GM21576 (cell line): ENCODE measurements around the gene IP6K3.

ENCODE experiments used
- ATAC-seq: cut with Tn5 transposase; IDR thresholded peaks from one replicate; pipeline ENCODE4 v1.9.1; 2021; ENCODE audit warnings: mild to moderate bottlenecking, moderate library complexity; ENCODE audit not compliant: unreplicated experiment

The IP6K3 gene

GRCh38 chr6:33777398-33778388, 31.0 kb upstream of the IP6K3 start:
- no peak for ATAC-seq

- ATAC-seq = no peak
Measured at GRCh38 chr6:33776764-33777163, 30.1 kb upstream of the IP6K3 start.

GRCh38 chr6:33776186-33776585, 29.5 kb upstream of the IP6K3 start:
- no peak for ATAC-seq

- ATAC-seq = no peak
Measured at GRCh38 chr6:33774774-33775173, 28.1 kb upstream of the IP6K3 start.

- no peak for ATAC-seq
Measured at GRCh38 chr6:33772902-33773472, 26.3 kb upstream of the IP6K3 start.

- no peak for ATAC-seq
Measured at GRCh38 chr6:33772082-33772830, 25.6 kb upstream of the IP6K3 start.

- ATAC-seq = no peak
Measured at GRCh38 chr6:33771146-33772081, 24.7 kb upstream of the IP6K3 start.

- no peak for ATAC-seq
Measured at GRCh38 chr6:33770833-33771145, 24.1 kb upstream of the IP6K3 start.

GRCh38 chr6:33770124-33770832, 23.6 kb upstream of the IP6K3 start:
- ATAC-seq = no peak

- ATAC-seq = no peak
Measured at GRCh38 chr6:33769248-33769821, 22.6 kb upstream of the IP6K3 start.

GRCh38 chr6:33768644-33769120, 22.0 kb upstream of the IP6K3 start:
- ATAC-seq = no peak

- no peak for ATAC-seq
Measured at GRCh38 chr6:33766921-33767907, 20.5 kb upstream of the IP6K3 start.

- no peak for ATAC-seq
Measured at GRCh38 chr6:33765368-33765767, 18.7 kb upstream of the IP6K3 start.

GRCh38 chr6:33764036-33764435, 17.3 kb upstream of the IP6K3 start:
- ATAC-seq = no peak

GRCh38 chr6:33763483-33763882, 16.8 kb upstream of the IP6K3 start:
- ATAC-seq = no peak

GRCh38 chr6:33762713-33763112, 16.0 kb upstream of the IP6K3 start:
- no peak for ATAC-seq

GRCh38 chr6:33761922-33762629, 15.4 kb upstream of the IP6K3 start:
- ATAC-seq = no peak

GRCh38 chr6:33761581-33761921, 14.8 kb upstream of the IP6K3 start:
- ATAC-seq = no peak
